Activated CD4-positive, alpha-beta T cell treated with anti-CD3 and anti-CD28 coated beads for 24 hours (primary cell): Measurements from ENCODE around the gene FRY.

Experiments
- DNase-seq, 2 donors: peaks; one replicate each; pipeline ENCODE4 v3.0.0-alpha.2; 2020; ENCODE audit warnings: low read depth in 2 of 2

Gene FRY

GRCh38 chr13:32016631-32017030 is 14.9 kb upstream of the FRY start:
- DNase-seq, result no peak

GRCh38 chr13:32017474-32017873 is 14.1 kb upstream of the FRY start:
- DNase-seq, result no peak

GRCh38 chr13:32019612-32020233 is 11.9 kb upstream of the FRY start:
- no peak for DNase-seq

- no peak for DNase-seq
Observed at GRCh38 chr13:32021785-32022184, 9.8 kb upstream of the FRY start.

- DNase-seq, result no peak
Observed at GRCh38 chr13:32022311-32022710, 9.3 kb upstream of the FRY start.

GRCh38 chr13:32023096-32023495 is 8.5 kb upstream of the FRY start:
- DNase-seq, result no peak

GRCh38 chr13:32023698-32024097 is 7.9 kb upstream of the FRY start:
- DNase-seq, result no peak

GRCh38 chr13:32024750-32025149 is 6.8 kb upstream of the FRY start:
- DNase-seq, result no peak

- DNase-seq, result no peak
Observed at GRCh38 chr13:32025730-32026129, 5.8 kb upstream of the FRY start.

GRCh38 chr13:32026623-32027022 is 5.0 kb upstream of the FRY start:
- DNase-seq, result no peak

GRCh38 chr13:32028711-32029110 is 2.9 kb upstream of the FRY start:
- no peak for DNase-seq

- no peak for DNase-seq
Observed at GRCh38 chr13:32029684-32030083, 1.9 kb upstream of the FRY start.

- DNase-seq, result no peak
Observed at GRCh38 chr13:32031815-32032370, 319 bp downstream of the FRY start.

- DNase-seq, result no peak
Observed at GRCh38 chr13:32032759-32033158, 1.2 kb downstream of the FRY start.

- no peak for DNase-seq
Observed at GRCh38 chr13:32033744-32034143, 2.2 kb downstream of the FRY start.

GRCh38 chr13:32035716-32036115 is 4.1 kb downstream of the FRY start:
- DNase-seq, result no peak

- no peak for DNase-seq
Observed at GRCh38 chr13:32036126-32036695, 4.6 kb downstream of the FRY start.

- no peak for DNase-seq
Observed at GRCh38 chr13:32036757-32037156, 5.2 kb downstream of the FRY start.

- DNase-seq, result no peak
Observed at GRCh38 chr13:32037471-32037870, 5.9 kb downstream of the FRY start.

- DNase-seq, result no peak
Observed at GRCh38 chr13:32038343-32038742, 6.8 kb downstream of the FRY start.

GRCh38 chr13:32039056-32039455 is 7.5 kb downstream of the FRY start:
- DNase-seq, result no peak

GRCh38 chr13:32039528-32039927 is 8.0 kb downstream of the FRY start:
- DNase-seq, result no peak

- DNase-seq, result no peak
Observed at GRCh38 chr13:32040052-32040642, 8.6 kb downstream of the FRY start.
